IMR-90 (cell line): ENCODE data around the gene SLC4A8. TPM values are rescaled to one million over a fixed set of nuclear protein-coding genes. Genes with fewer than 3 reads are reported as not detected.

ENCODE experiments used
- polyA plus RNA-seq, 3 experiments: library from polyadenylated mRNA; depleted of rRNA; stranded (reverse); fragments of >200 nt; gene quantifications; 2 replicates each; pipeline ENCODE4 v1.2.3, GENCODE V29; 2012; ENCODE audit warnings: low replicate concordance in 1 of 3
- total RNA-seq: library from RNA; depleted of rRNA; stranded (reverse); fragments of >200 nt; gene quantifications from 2 replicates; pipeline ENCODE4 v1.2.3, GENCODE V29; 2012
- TF ChIP-seq, protein P1 (sequence below): fragments of 150-350 bp; IDR thresholded peaks from 2 replicates; pipeline ENCODE4 v1.6.1; 2016; ENCODE audit warnings: low read depth, mild to moderate bottlenecking, low read length, moderate library complexity, borderline replicate concordance

Gene SLC4A8
- total and polyA plus RNA-seq, 2 of the 4 experiments (the other 2 are of a cell fraction) = 3.1 to 5.2 TPM

DNA sequence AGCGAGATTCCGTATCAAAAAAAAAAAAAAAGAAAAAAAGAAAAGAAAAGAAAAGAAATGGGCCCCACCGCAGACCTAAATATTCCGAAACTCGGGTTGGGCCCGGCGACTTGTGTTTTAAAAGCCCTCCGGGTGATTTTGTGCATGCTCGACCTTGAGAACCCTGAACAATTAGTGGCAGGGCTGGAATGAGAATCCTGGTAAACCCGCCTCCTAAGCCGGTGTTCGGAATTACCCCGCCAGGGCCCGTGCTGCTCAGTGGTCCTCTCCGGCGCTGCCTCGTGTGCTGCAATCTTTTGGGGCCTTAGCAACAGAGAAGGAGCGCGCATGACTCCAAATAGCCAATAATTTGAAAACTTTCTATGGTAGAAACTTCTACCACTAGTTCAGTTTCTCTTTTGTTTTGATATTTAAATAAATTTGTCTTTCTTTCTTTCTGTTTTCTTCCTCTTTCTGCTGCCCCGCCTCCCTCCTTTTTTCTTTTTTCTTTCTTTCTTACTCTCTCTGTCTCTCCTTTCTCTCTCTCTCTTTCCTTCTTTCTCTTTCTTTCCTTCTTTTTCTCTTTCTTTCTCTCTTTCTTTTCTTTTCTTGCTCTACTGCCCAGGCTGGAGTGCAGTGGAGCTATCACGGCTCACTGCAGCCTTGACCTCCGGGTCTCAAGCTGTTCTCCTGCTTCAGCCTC, 31.9 kb upstream of the SLC4A8 start (continued):
- TF ChIP-seq, protein P1, sequence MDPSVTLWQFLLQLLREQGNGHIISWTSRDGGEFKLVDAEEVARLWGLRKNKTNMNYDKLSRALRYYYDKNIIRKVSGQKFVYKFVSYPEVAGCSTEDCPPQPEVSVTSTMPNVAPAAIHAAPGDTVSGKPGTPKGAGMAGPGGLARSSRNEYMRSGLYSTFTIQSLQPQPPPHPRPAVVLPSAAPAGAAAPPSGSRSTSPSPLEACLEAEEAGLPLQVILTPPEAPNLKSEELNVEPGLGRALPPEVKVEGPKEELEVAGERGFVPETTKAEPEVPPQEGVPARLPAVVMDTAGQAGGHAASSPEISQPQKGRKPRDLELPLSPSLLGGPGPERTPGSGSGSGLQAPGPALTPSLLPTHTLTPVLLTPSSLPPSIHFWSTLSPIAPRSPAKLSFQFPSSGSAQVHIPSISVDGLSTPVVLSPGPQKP = no peak
